ENCODE results near the gene SRPK3.

DNA sequence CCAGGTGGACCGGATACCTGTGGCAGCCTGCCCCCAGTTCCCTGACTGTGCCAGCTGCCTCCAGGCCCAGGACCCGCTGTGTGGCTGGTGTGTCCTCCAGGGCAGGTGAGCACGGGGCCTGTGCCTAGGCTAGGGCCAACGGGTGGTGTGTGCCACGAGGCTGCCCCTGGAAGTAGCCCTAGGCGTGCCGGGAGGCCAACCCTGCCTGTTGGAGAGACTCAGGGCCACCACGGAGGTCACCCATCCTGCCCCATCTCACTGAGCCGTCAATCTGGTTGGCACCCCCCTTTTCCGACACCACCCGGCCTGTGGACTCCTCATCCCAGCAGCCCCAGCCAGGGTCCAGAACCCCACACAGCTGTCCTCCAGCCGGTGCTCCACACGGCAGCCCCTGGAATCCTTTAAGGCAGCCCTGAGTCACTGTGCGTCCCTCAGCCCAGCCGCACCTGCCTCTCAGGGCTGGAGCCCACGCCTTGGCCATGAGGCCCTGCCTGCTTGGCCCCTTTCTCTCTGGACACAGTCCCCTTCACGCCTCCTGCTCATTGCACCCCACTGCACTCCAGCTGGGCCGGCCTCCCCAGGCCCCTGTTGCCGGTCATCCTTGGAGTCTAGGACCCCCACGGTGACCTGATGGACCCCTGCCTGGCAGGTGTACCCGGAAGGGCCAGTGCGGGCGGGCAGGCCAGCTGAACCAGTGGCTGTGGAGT, 11.5 kb upstream of the SRPK3 start:
- TF ChIP-seq CTCF (optimal IDR thresholded peaks at IDR 0.05 in 1 of 3, IDR thresholded peaks at IDR 0.05 in 1 of 3, conservative IDR thresholded peaks at IDR 0.05 in 1 of 3; ENCODE audit: extremely low read depth in 1 of 3, insufficient read depth in 2 of 3, low read length in 3 of 3) (no peak), EZH2 (IDR thresholded peaks at IDR 0.05; ENCODE audit: low read length) (no peak)

All from keratinocyte (primary cell).